Measurements from ENCODE around the gene PRL.

GRCh38 chr6:22237526-22237925 is 59.3 kb downstream of the PRL start:
- TF ChIP-seq CTCF (IDR thresholded peaks at IDR 0.05) (no peak), POLR2A (IDR thresholded peaks at IDR 0.05) (no peak)
